GM12872 (cell line): ENCODE results near the gene RTN4.

Experiments used
- TF ChIP-seq, protein P1 (sequence below): IDR thresholded peaks from 3 replicates; pipeline ENCODE4 v1.5.1; 2011; ENCODE audit warnings: low read depth, mild to moderate bottlenecking, low read length, moderate library complexity; ENCODE audit not compliant: insufficient read depth

RTN4 gene

GRCh38 chr2:54928719-54929118 is 121.5 kb downstream of the RTN4 start:
- TF ChIP-seq, protein P1, sequence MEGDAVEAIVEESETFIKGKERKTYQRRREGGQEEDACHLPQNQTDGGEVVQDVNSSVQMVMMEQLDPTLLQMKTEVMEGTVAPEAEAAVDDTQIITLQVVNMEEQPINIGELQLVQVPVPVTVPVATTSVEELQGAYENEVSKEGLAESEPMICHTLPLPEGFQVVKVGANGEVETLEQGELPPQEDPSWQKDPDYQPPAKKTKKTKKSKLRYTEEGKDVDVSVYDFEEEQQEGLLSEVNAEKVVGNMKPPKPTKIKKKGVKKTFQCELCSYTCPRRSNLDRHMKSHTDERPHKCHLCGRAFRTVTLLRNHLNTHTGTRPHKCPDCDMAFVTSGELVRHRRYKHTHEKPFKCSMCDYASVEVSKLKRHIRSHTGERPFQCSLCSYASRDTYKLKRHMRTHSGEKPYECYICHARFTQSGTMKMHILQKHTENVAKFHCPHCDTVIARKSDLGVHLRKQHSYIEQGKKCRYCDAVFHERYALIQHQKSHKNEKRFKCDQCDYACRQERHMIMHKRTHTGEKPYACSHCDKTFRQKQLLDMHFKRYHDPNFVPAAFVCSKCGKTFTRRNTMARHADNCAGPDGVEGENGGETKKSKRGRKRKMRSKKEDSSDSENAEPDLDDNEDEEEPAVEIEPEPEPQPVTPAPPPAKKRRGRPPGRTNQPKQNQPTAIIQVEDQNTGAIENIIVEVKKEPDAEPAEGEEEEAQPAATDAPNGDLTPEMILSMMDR: no peak

DNA sequence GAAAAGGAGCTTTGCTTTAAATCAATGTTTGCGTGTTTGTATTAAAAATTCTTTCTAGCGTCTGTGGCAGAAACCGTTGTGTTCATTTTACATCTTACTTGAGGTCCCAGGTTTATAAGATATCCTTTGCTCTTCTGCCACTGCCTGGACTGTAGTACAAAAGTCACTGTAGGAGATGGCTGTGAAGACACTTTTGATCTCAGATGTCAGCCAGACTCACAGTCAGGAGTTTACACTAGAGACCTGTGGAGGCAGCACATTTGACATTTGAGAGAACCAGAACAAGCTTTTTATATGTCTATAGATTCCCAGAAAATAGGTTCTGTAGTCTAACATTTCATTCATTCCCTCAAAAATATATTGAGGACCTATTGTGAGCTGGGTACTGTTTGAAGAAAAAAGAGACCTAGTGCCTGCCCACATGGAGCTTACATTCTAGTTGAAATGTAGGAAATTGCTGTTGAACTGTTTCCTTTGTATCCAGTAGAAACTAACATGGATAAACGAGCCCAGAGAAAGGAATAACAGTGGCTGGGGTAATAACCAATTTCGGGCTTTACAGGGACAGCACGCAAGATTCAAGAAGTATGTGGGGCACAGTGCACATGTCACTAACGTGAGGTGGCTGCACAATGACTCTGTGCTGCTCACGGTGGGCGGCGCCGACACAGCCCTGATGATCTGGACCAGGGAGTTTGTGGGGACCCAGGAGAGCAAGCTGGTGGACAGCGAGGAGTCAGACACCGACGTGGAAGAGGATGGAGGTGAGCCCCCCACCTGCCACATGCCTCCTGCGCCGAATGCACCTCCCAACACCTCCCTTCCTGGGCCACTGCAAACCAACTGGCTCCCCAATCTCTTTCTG is 122.3 kb downstream of the RTN4 start:
- TF ChIP-seq, protein P1: no peak

GRCh38 chr2:54927085-54927750 is 123.0 kb downstream of the RTN4 start:
- TF ChIP-seq, protein P1: no peak

GRCh38 chr2:54925022-54925421 is 125.2 kb downstream of the RTN4 start:
- TF ChIP-seq, protein P1: no peak

DNA sequence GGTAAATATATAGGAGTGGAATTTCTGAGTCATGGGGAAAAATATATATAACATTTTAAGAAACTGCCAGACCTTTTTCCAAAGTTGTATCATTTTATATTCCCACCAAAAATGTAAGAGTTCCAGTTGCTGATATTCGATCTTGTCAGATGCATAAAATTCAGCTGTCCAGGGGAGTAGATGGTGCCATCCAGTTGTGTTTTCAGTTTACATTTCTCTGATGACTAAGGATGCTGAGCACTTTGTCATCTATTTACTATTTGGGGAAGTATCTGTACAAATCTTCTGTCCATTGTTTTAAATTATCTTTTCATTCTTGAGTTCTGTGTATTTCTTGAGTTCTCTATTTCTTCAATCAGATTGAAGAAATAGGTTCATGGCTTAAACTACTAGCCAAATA is 126.1 kb downstream of the RTN4 start:
- TF ChIP-seq, protein P1: no peak
